Measurements from ENCODE around the gene EDAR. TPM values are rescaled to one million over a fixed set of nuclear protein-coding genes. Genes with fewer than 3 reads are reported as not detected.

Gene EDAR
- total and polyA plus RNA-seq, 2 of the 8 experiments (the other 6 are each of a cell fraction or from before 2014, with no cell fraction given), result not detected

GRCh38 chr2:108925286-108925685 is 63.7 kb downstream of the EDAR start (continued):
- TF ChIP-seq CHD7 (IDR thresholded peaks at IDR 0.05; ENCODE audit: insufficient replicate concordance, low read length) (no peak), RNF2 (IDR thresholded peaks at IDR 0.05; ENCODE audit: borderline replicate concordance, low read depth, low read length, missing control alignments, poor library complexity, severe bottlenecking) (no peak), CTBP2 (IDR thresholded peaks at IDR 0.05; ENCODE audit: borderline replicate concordance, insufficient read depth, insufficient read length, low read length) (no peak), ATF3 (IDR thresholded peaks at IDR 0.05; ENCODE audit: insufficient read depth, low read depth, low read length) (no peak), SIX5 (IDR thresholded peaks at IDR 0.05; ENCODE audit: low read depth, low read length) (no peak), SP2 (IDR thresholded peaks at IDR 0.05; ENCODE audit: low read length) (no peak), JUND (IDR thresholded peaks at IDR 0.05; ENCODE audit: low read length) (no peak), CHD2 (IDR thresholded peaks at IDR 0.05; ENCODE audit: low read length) (no peak), TEAD4 (IDR thresholded peaks at IDR 0.05; ENCODE audit: low read depth, low read length) (no peak), USF2 (IDR thresholded peaks at IDR 0.05; ENCODE audit: low read length) (no peak)

Data from H1 (cell line).